Adipocyte (in vitro differentiated cells): ENCODE results near the gene CYGB.

Experiments used
- DNase-seq: peaks from one replicate; pipeline ENCODE4 v3.0.0-alpha.2; 2015; ENCODE audit warnings: low read depth
- H3K27me3 ChIP-seq: replicated peaks from 2 replicates; pipeline ENCODE4 v1.7.0; 2013; ENCODE audit warnings: mild to moderate bottlenecking, low read length, moderate library complexity; ENCODE audit not compliant: control insufficient read depth, insufficient read depth
- H3K36me3 ChIP-seq: 2 replicates; pipeline ENCODE4 v1.7.0; 2013; ENCODE audit warnings: low read length, mild to moderate bottlenecking, moderate library complexity; ENCODE audit not compliant: control insufficient read depth, insufficient read depth, severe bottlenecking
- H3K4me1 ChIP-seq: 2 replicates; pipeline ENCODE4 v1.7.0; 2013; ENCODE audit warnings: mild to moderate bottlenecking, low read length, moderate library complexity; ENCODE audit not compliant: control insufficient read depth, insufficient read depth
- H3K4me3 ChIP-seq: 2 replicates; pipeline ENCODE4 v1.7.0; 2013; ENCODE audit warnings: mild to moderate bottlenecking, low read length, moderate library complexity
- H3K9ac ChIP-seq: 2 replicates; pipeline ENCODE4 v1.7.0; 2013; ENCODE audit warnings: mild to moderate bottlenecking, low read length, moderate library complexity
- H3K9me3 ChIP-seq: 2 replicates; pipeline ENCODE4 v1.7.0; 2013; ENCODE audit warnings: mild to moderate bottlenecking, low read length, moderate library complexity; ENCODE audit not compliant: control insufficient read depth

CYGB gene

GRCh38 chr17:76576189-76576588, 38.7 kb upstream of the CYGB start:
- Histone ChIP-seq H3K4me1 (no peaks in the 10 kb centered on the region), H3K4me3 (no peak overlapping the region), H3K36me3 (no peaks in the 10 kb centered on the region), H3K27me3 (peaks cover 6% of the 10 kb centered on the region), H3K9ac (no peak overlapping the region), H3K9me3 (no peaks in the 10 kb centered on the region)
- no peak for DNase-seq

DNA sequence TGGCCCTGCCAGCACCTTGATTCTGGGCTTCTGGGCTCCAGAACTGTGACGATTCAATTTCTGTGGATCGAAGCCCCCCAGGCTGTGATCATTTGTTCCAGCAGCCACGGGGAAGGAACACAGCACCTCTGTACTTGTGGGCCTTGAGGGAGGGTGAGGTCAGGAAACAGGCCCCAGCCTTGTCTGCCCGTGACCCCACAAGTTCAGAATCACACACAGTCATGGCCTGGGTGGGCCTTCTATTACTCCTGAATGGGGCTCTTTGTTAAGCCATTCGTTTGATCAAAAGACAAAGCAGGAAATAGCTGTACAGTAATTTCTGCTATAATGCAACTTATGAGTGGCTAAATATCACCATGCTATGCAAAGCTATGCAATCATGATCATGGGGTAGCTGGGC, 38.1 kb upstream of the CYGB start:
- Histone ChIP-seq H3K9ac (no peak overlapping the region), H3K36me3 (no peaks in the 10 kb centered on the region), H3K4me1 (no peaks in the 10 kb centered on the region), H3K9me3 (no peaks in the 10 kb centered on the region), H3K4me3 (no peak overlapping the region), H3K27me3 (no peaks in the 10 kb centered on the region)
- no peak for DNase-seq

DNA sequence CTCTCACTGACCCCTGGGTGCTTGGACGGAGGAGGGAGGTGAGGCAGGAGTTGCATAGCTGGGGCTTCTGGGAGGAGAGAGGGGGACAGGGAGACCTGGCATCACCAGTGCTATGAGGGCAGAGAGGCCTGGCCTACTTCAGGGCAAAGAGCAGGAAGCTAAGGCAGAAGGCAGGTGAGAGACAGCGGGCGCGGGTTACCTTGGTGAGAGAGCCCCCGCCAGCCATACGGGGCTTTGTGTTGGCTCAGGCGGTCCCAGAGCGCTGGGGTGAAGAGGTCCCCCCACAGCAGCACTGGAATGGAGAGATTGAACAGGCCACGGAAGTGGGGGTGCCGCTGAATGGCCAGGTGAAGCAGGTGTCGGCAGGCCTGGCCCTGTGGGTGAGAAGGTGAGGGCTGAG, 36.7 kb upstream of the CYGB start:
- DNase-seq, result no peak
- H3K36me3 ChIP-seq, result no peaks in the 10 kb centered on the region
- H3K4me1 ChIP-seq, result peaks cover 8% of the 10 kb centered on the region
- no peaks in the 10 kb centered on the region for H3K9me3 ChIP-seq
- H3K27me3 ChIP-seq, result no peaks in the 10 kb centered on the region
- no peak overlapping the region for H3K9ac ChIP-seq
- H3K4me3 ChIP-seq, result no peak overlapping the region

DNA sequence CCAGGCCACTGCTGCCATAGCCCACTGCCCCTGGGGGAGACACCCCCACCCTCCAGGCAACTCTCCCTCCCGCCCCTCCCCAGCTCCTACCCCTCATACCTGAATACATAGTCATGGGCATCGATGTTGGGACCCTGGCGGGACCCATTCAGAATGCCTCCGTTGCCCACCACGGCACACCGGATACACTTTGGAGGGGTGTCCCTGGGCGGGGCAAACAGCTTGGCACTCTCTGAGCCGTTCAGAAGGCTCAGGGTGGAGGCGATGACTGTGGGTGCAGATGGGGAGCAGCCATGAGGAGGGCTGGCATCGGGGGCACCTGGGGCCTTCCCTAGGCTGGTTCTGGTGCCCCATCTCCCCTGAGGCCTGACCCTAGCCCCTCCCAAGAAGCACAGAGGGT, 35.6 kb upstream of the CYGB start:
- Histone ChIP-seq H3K4me3 (no peak overlapping the region), H3K4me1 (peaks cover 8% of the 10 kb centered on the region), H3K9me3 (no peaks in the 10 kb centered on the region), H3K36me3 (no peaks in the 10 kb centered on the region), H3K9ac (no peak overlapping the region), H3K27me3 (no peaks in the 10 kb centered on the region)
- DNase-seq, result no peak

DNA sequence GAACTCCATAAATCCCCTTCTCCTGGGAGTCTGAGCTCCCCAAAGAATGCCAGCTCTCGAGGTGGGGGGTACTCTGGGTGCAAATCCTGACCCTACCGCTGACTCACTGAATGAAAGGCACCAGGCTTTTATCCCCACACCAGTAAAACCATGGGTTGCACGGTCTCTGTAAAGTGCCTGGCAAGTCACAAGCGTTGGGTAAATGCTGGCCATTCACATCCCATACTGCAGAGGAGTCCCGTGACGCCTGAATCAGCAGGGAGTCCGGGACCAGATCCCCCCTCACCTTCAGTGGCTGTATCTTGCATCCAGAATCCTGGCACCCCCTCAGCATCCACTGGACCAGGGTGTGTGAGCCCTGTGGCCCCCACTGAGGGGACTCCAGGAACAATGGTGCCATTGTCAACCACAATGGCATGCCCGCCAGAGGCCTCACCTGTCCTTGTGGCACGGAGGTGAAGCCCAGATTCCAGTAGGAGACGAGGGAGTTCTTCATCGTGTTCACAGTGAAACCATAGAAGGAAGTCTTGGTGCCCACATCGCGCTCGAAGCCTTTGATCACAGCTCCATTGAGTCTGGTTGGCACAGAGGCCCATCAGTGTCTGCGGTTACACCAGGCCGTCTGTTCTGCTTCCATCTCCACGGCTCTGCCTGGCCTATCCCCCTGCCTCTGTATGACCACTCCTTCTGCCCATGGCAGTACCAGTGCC, 34.8 kb upstream of the CYGB start:
- no peak overlapping the region for H3K9ac ChIP-seq
- H3K4me3 ChIP-seq, result no peak overlapping the region
- no peaks in the 10 kb centered on the region for H3K36me3 ChIP-seq
- H3K27me3 ChIP-seq, result no peaks in the 10 kb centered on the region
- no peak for DNase-seq
- H3K4me1 ChIP-seq, result peaks cover 13% of the 10 kb centered on the region
- no peaks in the 10 kb centered on the region for H3K9me3 ChIP-seq

DNA sequence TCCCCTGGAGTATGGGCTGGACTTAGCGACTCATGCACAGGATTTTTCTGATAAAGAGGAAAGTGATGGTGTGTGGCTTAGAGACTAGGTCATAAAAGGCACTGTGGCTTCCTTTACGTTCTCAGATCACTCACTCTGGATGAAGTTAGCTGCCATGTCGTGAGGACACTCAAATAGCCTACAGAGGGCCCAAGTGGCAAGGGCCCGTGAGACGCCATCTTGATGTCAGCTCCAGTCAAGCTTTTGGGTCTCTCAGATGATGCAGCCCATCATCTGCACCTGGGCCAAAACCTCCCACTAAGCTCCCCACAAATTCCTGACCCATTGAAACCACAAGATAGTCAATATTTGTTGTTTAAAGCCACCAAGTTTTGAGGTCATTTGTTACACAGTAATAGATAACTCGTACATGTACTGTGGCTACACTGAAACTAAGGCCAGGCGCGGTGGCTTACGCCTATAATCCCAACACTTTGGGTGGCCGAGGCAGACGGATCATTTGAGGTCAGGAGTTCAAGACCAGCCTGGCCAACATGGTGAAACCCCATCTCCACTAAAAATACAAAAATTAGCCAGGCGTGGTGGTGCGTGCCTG, 33.5 kb upstream of the CYGB start:
- DNase-seq, result no peak
- H3K9ac ChIP-seq, result no peak overlapping the region
- H3K36me3 ChIP-seq, result peaks cover 8% of the 10 kb centered on the region
- H3K4me3 ChIP-seq, result no peak overlapping the region
- peaks cover 18% of the 10 kb centered on the region for H3K4me1 ChIP-seq
- H3K9me3 ChIP-seq, result no peaks in the 10 kb centered on the region
- no peaks in the 10 kb centered on the region for H3K27me3 ChIP-seq

- DNase-seq, result no peak
- Histone ChIP-seq H3K9me3 (no peaks in the 10 kb centered on the region), H3K4me3 (no peak overlapping the region), H3K9ac (no peak overlapping the region), H3K4me1 (peaks cover 23% of the 10 kb centered on the region), H3K36me3 (peaks cover 14% of the 10 kb centered on the region), H3K27me3 (no peaks in the 10 kb centered on the region)
Measured at GRCh38 chr17:76570457-76570856, 32.9 kb upstream of the CYGB start.

GRCh38 chr17:76569607-76570279, 32.2 kb upstream of the CYGB start:
- H3K9ac ChIP-seq, result no peak overlapping the region
- peaks cover 28% of the 10 kb centered on the region for H3K4me1 ChIP-seq
- no peaks in the 10 kb centered on the region for H3K27me3 ChIP-seq
- H3K4me3 ChIP-seq, result no peak overlapping the region
- peaks cover 21% of the 10 kb centered on the region for H3K36me3 ChIP-seq
- H3K9me3 ChIP-seq, result no peaks in the 10 kb centered on the region
- DNase-seq, result no peak

- Histone ChIP-seq H3K4me3 (no peak overlapping the region), H3K4me1 (peaks cover 28% of the 10 kb centered on the region), H3K9ac (no peak overlapping the region), H3K9me3 (no peaks in the 10 kb centered on the region), H3K36me3 (peaks cover 26% of the 10 kb centered on the region), H3K27me3 (no peaks in the 10 kb centered on the region)
- no peak for DNase-seq
Measured at GRCh38 chr17:76568811-76569221, 31.3 kb upstream of the CYGB start.

- H3K4me1 ChIP-seq, result peaks cover 30% of the 10 kb centered on the region
- no peak for DNase-seq
- H3K4me3 ChIP-seq, result no peak overlapping the region
- peaks cover 36% of the 10 kb centered on the region for H3K36me3 ChIP-seq
- no peak overlapping the region for H3K9ac ChIP-seq
- no peaks in the 10 kb centered on the region for H3K27me3 ChIP-seq
- no peaks in the 10 kb centered on the region for H3K9me3 ChIP-seq
Measured at GRCh38 chr17:76567634-76568432, 30.3 kb upstream of the CYGB start.

DNA sequence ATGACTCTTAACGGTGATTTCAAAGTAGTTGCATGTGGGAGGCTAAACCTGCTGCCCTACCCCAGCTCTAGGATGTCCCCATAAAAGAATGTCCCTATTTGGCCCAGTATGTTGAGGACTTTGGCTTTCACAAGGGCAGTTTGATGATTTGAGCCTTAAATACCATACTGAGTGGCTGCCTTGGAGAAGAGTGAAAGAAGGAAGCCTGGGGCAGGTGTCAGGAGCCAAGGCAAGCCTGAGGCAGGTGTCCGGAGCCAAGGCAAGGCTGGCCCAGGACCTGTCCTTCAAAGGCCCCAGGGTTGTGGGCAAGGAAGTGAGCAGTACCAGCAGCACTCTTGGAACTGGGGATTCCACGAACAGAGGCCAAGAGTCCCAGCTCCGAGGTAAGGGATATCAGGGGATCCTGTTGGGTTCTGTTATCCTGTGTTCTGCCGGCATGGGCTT, 29.5 kb upstream of the CYGB start:
- Histone ChIP-seq H3K9me3 (no peaks in the 10 kb centered on the region), H3K36me3 (peaks cover 39% of the 10 kb centered on the region), H3K4me1 (peaks cover 38% of the 10 kb centered on the region), H3K4me3 (no peak overlapping the region), H3K27me3 (no peaks in the 10 kb centered on the region), H3K9ac (no peak overlapping the region)
- no peak for DNase-seq
